ENCODE results near the gene DIMT1.

DIMT1 gene

DNA sequence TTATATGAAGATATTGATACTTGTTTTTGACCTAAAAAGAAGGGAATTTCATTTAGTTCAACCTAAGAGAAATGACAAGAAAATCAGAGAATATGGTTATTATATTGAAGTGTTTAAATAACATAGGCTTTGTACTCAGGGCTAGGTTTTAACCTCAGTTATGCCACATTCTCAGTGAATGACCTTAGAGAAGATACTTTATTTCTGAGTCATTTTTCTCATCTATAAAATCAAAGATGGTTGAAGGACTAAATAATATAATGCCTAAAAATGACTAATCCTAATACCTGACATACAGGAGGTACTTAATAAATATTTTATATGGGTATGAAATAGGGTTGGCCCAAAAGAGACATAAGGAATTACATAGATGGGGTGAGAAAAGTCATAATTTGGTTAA, 32.3 kb downstream of the DIMT1 start:
- DNase-seq (ENCODE audit: low read depth in 2 of 3, low spot score in 1 of 3): no peak

DNA sequence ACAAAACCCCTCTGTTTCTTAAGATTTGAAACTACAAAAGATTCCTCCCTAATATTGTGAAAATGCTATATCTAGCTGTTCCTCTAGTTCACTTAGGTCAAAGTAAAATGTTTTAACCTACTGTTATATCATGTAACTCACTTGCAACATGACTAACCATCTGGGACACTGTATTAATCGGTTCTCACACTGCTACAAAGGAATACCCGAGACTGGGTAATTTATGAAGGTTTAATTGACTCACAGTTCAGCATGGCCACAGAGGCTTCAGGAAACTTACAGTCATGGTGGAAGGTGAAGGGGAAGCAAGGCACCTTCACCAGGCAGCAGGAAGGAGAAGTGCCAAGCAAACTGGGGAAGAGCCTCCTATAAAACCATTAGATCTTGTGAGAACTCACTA, 34.7 kb downstream of the DIMT1 start:
- DNase-seq (ENCODE audit: low read depth in 2 of 3, low spot score in 1 of 3): no peak

DNA sequence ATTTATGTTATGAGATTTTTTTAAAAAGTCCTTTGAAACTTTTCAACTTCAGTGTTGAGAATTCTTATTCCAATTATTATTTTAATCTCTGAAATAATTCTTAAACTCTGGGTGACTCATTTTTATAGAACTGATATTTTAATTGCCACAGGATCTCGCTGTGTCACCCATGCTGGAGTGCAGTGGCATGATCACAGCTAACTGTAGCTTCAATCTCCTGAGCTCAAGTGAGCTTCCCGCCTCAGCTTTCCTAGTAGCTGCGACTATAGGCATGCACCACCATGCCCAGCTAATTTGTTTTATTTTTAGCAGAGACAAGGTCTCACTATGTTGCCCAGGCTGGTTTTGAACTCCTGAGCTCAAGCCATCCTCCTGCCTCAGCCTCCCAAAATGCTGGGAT, 41.0 kb downstream of the DIMT1 start:
- DNase-seq (ENCODE audit: low read depth in 2 of 3, low spot score in 1 of 3): no peak

DNA sequence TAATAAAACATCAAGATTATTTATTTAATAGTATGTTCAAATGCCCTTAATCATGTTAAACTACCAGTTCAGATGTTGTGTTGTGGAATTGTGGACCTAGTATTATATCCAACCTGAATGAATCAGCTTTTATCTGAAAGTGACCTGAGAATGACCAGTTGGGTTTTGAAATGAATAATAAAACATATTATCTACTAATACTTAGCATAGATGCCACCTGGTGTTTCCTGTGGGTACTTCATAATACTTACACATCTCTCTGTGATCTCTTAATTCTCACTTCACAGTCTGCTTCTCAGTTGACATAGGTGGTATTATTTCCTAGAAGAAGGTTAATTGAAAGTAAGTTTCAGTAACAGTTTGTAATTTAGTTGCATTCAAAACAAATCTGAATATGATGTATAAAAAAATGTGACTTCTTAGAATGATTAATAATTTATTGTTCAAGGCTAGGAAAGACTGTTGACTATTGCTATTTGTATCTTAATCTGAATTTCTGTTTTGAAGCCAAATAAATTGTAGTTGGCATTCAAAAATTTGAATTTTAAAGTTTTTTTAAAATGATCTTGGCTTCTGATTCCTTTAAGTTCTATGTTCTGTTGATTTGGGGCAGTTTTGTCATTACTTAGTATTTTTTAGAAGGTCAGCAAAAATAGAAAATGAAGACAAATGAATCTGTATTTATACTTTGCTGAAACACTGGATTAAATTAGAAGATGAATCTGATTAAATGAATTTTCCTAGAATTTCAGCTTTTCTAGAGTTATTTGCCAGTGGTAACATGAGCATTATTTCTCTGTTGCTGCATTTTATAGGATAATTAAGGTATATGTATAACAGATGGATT, 49.5 kb downstream of the DIMT1 start:
- DNase-seq (ENCODE audit: low read depth in 2 of 3, low spot score in 1 of 3): peak in 1 of 3 donors; percentile 21

DNA sequence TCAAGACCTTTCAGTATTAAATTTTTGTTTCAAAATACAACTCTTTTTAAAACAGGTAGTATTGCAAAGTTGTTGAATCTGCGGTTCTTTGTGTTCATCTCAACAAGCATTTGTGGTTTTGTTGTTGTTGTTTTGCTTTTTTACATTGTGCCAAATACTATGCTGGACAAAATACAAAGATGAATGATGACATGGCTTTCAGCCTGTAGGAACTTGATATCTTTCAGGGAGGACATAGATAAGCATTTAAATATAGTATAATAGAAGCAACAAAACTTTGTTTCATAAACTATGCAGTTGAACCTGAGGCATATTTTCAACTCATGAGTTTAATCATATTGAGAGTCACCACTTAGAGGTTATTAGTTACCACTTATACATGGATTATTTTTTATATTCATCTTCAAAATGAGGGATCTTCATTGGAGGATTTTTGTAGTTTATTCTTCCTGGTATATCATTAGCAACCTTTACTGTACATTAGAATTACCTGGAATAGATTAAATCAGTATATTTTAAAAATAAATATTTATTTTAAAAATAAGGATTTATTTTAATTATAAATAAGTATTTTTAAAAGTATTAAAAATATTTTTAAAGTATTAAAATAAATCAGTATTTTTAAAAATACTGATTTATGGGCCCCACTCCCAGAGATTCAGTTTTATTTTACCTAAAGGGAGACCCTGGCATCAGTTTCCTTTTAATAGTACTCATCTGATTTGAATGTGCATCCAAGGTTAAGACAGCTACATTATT, 54.8 kb downstream of the DIMT1 start:
- DNase-seq (ENCODE audit: low read depth in 2 of 3, low spot score in 1 of 3): no peak

DNA sequence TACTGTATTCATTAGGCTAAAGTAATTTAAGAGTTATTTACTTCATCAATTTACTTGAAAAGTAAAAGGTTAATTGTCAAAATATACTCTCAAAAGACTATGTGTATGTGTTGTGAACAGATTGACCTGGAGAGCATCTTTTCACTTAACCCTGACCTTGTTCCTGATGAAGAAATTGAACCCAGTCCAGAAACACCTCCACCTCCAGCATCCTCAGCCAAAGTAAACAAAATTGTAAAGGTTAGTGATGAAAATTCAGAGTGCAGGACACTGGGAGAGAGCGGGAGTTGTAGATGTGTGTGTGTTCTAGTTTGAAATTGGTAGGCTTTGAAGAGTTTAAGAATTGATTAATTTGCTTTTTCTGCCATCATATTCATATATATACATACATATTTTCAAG, 55.8 kb downstream of the DIMT1 start:
- DNase-seq (ENCODE audit: low read depth in 2 of 3, low spot score in 1 of 3): no peak

DNA sequence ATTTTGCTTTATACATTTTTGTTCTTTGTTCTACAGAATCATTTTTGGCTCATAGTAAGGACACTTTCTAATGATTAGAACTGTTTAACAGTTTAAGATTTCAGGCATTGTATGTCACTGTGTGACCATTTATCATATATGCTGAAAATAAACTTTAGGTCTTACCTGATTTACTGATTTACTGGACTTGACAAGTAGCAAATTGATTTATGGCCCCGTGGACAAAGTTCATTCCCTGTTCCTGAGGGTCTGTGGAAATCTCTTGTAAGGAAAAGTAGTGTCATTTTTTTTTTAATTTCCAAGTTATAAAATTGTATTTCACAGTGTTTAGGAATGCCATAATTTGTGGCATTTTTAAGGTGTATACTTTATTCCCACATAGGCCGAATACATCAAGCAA, 57.0 kb downstream of the DIMT1 start:
- no peak for DNase-seq (ENCODE audit: low read depth in 2 of 3, low spot score in 1 of 3)

DNA sequence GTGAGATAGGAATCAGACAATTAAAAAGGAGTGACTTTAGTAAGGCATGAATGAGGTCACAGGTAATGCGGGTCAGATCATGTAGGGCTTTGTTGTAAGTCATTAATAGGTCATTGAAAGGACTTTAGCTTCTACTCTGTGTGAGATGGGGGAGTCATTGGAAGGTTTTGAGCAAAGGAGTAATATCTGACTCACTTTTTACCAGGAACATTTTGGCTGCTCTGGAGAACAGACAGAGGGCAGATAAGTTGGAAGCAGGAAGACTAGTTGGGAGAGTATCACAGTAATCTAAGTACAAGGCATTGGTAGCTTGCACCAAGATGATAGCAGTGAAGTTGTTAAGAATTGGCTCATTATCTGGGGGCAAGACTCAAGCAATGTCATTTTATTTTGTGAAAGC, 60.3 kb downstream of the DIMT1 start:
- no peak for DNase-seq (ENCODE audit: low read depth in 2 of 3, low spot score in 1 of 3)

DNA sequence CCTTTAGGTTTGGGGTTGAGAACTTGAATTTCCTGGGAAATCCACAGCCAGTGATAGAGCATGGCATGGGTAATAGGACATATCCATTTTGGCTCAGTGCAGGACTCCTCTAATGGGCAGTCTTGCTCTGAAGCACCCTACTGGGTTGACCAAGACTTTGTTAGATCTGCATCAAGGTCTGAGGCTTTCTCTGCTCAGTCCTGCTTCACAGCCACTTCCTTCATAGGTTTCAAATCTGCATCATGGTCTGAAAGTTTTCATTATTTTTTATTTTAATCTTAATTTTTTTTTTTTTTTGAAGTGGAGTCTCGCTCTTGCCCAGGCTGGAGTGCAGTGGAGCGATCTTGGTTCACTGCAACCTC, 61.2 kb downstream of the DIMT1 start:
- DNase-seq (ENCODE audit: low read depth in 2 of 3, low spot score in 1 of 3): no peak

DNA sequence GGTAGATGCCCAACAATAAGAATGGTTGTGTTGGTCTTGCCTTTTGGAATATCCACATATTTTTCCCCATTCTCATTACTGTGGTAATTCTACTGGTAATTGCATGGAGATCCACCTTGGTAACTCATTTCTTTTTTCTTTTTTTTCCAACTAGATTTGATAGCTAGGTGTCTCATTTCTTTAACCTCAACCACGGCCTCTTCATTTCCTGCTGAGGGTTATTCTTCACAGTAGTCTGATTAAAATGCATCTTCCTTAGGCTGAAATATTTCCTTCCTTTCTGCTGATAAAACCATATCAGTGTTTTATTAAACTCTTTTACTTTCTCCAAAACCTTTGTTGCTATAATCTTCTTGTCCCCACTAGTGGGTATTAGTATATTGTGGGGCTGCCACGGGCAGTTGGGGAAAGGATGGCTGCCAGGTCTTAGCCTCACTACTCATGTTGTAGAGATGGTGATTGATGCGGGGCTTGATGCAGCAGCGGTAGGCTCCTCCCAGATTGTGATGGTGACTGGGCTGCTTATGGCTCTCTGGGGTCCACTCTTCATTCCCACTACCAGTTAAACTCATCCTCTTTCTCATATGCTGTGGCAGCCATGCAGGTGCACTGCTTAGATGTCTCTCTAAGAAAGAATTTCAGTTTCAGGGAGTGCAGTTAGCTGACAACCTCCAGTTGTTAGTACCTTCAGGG, 61.8 kb downstream of the DIMT1 start:
- no peak for DNase-seq (ENCODE audit: low read depth in 2 of 3, low spot score in 1 of 3)

DNA sequence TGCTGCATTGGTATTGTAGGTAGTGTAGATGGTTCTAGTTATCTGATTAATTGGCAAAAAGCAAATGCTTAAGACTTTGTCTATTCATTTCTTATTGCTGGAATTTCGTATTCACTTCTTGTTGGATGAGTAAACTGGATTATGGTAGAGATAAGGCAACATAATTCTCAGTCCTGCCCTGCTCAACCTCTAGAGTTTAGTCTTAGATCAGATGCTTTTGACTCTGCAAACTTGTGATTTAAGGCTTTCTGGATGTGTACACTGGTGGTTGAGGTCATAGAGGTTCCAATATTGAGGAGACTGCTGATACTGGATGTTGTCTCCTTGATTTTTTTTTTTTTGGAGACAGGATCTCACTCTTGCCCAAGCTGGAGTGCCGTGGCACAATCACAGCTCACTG, 62.7 kb downstream of the DIMT1 start:
- no peak for DNase-seq (ENCODE audit: low read depth in 2 of 3, low spot score in 1 of 3)

DNA sequence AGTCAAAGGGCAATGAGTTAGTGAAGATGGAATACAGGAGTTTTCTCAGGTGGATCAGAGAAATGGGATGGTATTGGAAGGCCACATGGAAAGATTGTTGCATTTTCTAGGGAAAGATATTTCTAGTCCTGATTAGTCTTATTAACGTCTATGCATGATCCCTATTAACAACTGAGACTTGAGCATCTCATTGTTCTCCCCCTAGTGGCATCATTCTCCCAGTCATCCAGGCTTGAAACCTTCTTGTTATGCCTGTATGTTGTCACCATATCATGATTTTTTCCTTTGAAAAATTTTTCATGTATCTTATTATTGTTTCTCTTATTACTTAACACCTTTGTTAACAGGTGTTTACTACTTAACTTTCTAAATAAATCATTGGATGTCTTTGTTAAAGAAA, 63.3 kb downstream of the DIMT1 start:
- DNase-seq (ENCODE audit: low read depth in 2 of 3, low spot score in 1 of 3): no peak

Measured in stimulated activated CD4-positive, alpha-beta T cell treated with anti-CD3 and anti-CD28 coated beads, Interleukin-12 subunit alpha, Interleukin-12 subunit beta, amount 100 ng/mL, for 48 hours (primary cell).